Stimulated activated CD8-positive, alpha-beta memory T cell treated with anti-CD3 and anti-CD28 coated beads, Interleukin-12 subunit alpha, Interleukin-12 subunit beta, amount 100 ng/mL, for 4 hours (primary cell): ENCODE data around the gene BEND2.

Experiments used
- DNase-seq: peaks from one replicate; pipeline ENCODE4 v3.0.0-alpha.2; 2020; ENCODE audit warnings: low read depth

Gene BEND2

DNA sequence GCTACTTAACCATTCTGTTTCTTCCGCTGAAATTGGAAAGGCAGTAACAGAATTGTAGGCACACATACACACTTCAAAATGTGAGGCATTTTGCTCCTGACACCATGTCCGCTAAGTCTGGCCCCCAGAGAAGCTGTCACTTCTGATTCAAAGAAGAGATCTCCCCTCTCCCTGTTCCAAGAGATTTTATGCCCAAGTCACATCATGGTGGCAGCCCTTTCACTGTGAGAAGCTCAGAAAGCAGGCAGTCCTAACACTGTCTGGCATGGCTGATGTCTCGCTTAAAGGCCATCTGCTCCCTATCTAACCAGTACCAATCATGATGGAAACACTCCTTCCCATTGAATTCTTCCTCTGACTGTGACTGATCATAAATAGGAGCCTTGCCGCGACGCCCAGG, 83.9 kb downstream of the BEND2 start:
- DNase-seq: no peak

DNA sequence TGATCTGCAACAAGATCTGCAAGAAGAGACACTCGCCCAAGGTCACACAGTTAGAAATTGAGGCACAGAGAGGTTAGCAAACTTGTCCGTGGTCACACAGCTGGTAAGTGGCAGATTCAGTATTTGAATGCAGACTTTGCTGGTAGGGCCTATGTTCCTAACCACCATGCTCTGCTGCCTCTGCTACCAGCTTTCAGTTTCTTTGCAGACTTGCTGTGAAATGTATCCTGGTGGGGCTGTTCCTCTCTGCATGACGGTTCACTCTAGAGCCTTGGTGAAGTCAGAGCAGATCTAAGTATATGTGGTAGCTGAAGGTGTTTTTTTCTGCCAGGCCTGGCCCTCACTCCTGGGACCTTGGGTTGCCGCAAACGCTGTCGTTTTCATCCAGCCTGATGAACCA, 87.1 kb downstream of the BEND2 start:
- DNase-seq: no peak

DNA sequence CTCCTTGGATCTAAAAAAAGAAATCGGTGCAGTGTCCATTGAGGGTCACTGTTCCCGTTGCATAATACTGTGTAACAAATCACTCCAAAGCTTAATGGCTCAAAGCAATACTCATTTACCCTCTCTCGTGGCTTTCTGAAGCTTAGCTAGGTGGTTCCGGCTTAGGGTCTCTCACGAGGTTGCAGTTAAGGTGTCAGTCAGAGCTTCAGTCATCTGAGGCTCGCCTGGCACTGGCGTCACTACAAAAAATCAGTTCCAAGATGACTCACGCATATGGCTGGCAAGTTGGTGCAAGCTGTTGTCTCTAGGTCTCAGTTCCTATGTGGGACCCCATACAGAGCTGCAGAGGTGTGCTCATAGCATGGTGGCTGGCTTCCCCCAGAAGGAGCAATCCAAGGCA, 91.0 kb downstream of the BEND2 start:
- DNase-seq: no peak

DNA sequence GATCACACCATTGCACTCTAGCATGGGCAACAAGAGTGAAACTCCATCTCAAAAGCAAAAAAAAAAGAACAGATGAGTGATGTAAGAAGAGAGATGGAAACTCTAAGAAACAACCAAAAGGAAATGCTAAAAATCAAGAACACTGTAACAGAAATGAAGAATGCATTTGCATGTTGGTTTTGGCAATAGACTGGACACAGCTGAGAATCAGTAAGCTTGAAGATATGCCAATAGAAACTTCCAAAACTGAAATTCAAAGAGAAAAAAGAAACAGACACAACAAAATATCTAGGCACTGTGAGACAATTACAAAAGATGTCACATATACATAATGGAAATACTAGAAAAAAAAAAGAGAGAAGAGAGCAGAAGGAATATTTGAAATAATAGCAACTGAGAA, 93.7 kb downstream of the BEND2 start:
- no peak for DNase-seq

DNA sequence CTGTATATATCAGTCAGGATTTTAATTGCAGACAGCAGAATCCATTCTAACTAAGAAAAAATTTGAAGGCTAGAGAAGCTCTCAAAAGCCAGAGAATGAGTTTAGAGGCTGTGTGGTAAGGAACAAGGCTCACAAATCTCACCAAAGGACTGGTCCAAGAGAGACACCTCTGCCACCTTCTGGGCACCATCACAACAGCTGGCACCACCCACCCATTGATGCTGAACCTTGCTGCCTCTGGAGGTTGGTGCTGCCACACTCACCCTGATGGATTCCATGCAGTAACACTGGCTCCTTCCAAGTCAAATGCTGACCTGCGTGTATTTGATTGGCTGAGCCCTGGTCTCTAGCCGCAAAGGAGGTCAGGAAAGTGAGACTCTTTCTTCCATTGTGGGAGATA, 100.8 kb downstream of the BEND2 start:
- DNase-seq: no peak
